H1 (cell line): ENCODE measurements around the gene LRRC3C. TPM values are rescaled to one million over a fixed set of nuclear protein-coding genes. Genes with fewer than 3 reads are reported as not detected.

Source experiments
- CTCF ChIA-PET: fragments of 300-600 bp; sonication (Branson Sonifier 250); formaldehyde crosslinking; loops from one replicate; lab custom pipeline; 2021; ENCODE audit not compliant: partially characterized antibody; lab: Charles Lee
- POLR2A ChIA-PET: fragments of 300-600 bp; sonication (Branson Sonifier 250); formaldehyde crosslinking; loops from one replicate; lab custom pipeline; 2021; ENCODE audit warnings: inconsistent platforms; ENCODE audit not compliant: partially characterized antibody; lab: Charles Lee
- DNase-seq, 2 experiments: peaks; one replicate each; pipeline versions ENCODE4 v3.0.0 to v3.0.0-alpha.2; 2010 to 2022; ENCODE audit warnings: low spot score in 2 of 2, low read depth in 1 of 2, mixed read lengths in 1 of 2
- FAIRE-seq: peaks from 2 replicates; lab custom pipeline; 2011; peaks lifted over from hg19 to GRCh38; lab: Jason Lieb, UNC
- H2AFZ ChIP-seq: 2 replicates; pipeline ENCODE4 v1.8.1; 2012; ENCODE audit warnings: low read length, inconsistent platforms
- H2AK5ac ChIP-seq: 2 replicates; pipeline ENCODE4 v1.6.1; 2013; ENCODE audit warnings: low read depth, low read length
- H2BK120ac ChIP-seq: replicated peaks from 2 replicates; pipeline ENCODE3; 2013; ENCODE audit warnings: low read depth, low read length, inconsistent platforms
- H2BK12ac ChIP-seq: 2 replicates; pipeline ENCODE4 v1.6.1; 2013; ENCODE audit warnings: low read depth, low read length
- H2BK15ac ChIP-seq: 2 replicates; pipeline ENCODE4 v1.6.1; 2013; ENCODE audit warnings: low read length
- H2BK20ac ChIP-seq: 2 replicates; pipeline ENCODE4 v1.6.1; 2013; ENCODE audit warnings: low read length
- H2BK5ac ChIP-seq: 2 replicates; pipeline ENCODE4 v1.6.1; 2013; ENCODE audit warnings: low read depth, low read length
- H3K14ac ChIP-seq: 2 replicates; pipeline ENCODE4 v1.6.1; 2013; ENCODE audit warnings: inconsistent platforms; ENCODE audit not compliant: insufficient read length
- H3K18ac ChIP-seq: 2 replicates; pipeline ENCODE4 v1.6.1; 2013; ENCODE audit warnings: low read length; ENCODE audit errors: extremely low read depth
- H3K23ac ChIP-seq: 2 replicates; pipeline ENCODE4 v1.6.1; 2013; ENCODE audit warnings: inconsistent platforms; ENCODE audit not compliant: insufficient read length
- H3K23me2 ChIP-seq: 2 replicates; pipeline ENCODE4 v1.6.1; 2013; ENCODE audit warnings: low read depth, low read length
- H3K27ac ChIP-seq: 2 replicates; pipeline ENCODE4 v1.6.1; 2011; ENCODE audit warnings: low read depth, low read length, inconsistent platforms
- H3K27me3 ChIP-seq, 4 experiments: replicated peaks in 1 of 4; 1 replicate in 1 of 4; 2 replicates in 3 of 4; pipeline versions ENCODE4 v1.6.1 to v1.8.1; 2011 to 2013; ENCODE audit warnings: low read length in 3 of 4, mild to moderate bottlenecking in 3 of 4, inconsistent platforms in 2 of 4, mixed read lengths in 2 of 4, moderate library complexity in 1 of 4; ENCODE audit not compliant: control insufficient read depth in 3 of 4, insufficient read depth in 3 of 4; ENCODE audit errors: extremely low read depth in 1 of 4
- H3K36me3 ChIP-seq, 4 experiments: 2 replicates each; pipeline versions ENCODE4 v1.6.1 to v1.8.1; 2011 to 2013; ENCODE audit warnings: mild to moderate bottlenecking in 4 of 4, low read length in 3 of 4, moderate library complexity in 2 of 4, control low read depth in 1 of 4, inconsistent platforms in 1 of 4; ENCODE audit not compliant: insufficient read depth in 4 of 4, control insufficient read depth in 2 of 4
- H3K4ac ChIP-seq: replicated peaks from 2 replicates; pipeline ENCODE3; 2013; ENCODE audit warnings: low read length, low read depth, mixed read lengths, inconsistent platforms; ENCODE audit not compliant: insufficient read length
- H3K4me1 ChIP-seq, 4 experiments: replicated peaks in 1 of 4; 1 replicate in 1 of 4; 2 replicates in 3 of 4; pipeline versions ENCODE4 v1.6.1 to v1.8.1; 2011 to 2013; ENCODE audit warnings: low read length in 3 of 4, inconsistent platforms in 2 of 4, mixed read lengths in 1 of 4; ENCODE audit not compliant: insufficient read depth in 4 of 4, control insufficient read depth in 3 of 4
- H3K4me2 ChIP-seq, 2 experiments: 2 replicates each; pipeline versions ENCODE4 v1.6.1 to v1.8.1; 2011 to 2013; ENCODE audit warnings: low read depth in 2 of 2, low read length in 2 of 2, control low read depth in 1 of 2, inconsistent platforms in 1 of 2, mild to moderate bottlenecking in 1 of 2; ENCODE audit not compliant: insufficient read depth in 1 of 2
- H3K4me3 ChIP-seq, 4 experiments: fragments of 200-600, 300-600 bp in 1 of 4; sonication (generic), shearing (Covaris generic), sonication (Bioruptor Twin) in 1 of 4; 2 replicates each; pipeline versions ENCODE4 v1.5.1 to v1.8.1; 2011 to 2016; ENCODE audit warnings: low read length in 4 of 4, low read depth in 3 of 4, control low read depth in 2 of 4, inconsistent platforms in 2 of 4, mild to moderate bottlenecking in 2 of 4, mixed read lengths in 1 of 4, moderate library complexity in 1 of 4; ENCODE audit not compliant: insufficient read depth in 2 of 4; ENCODE audit errors: extremely low read depth in 1 of 4
- H3K56ac ChIP-seq: replicated peaks from 2 replicates; pipeline ENCODE3; 2013; ENCODE audit warnings: low read depth, mild to moderate bottlenecking, mixed read lengths, low read length, inconsistent platforms; ENCODE audit not compliant: insufficient read length
- H3K79me1 ChIP-seq: 2 replicates; pipeline ENCODE4 v1.6.1; 2013; ENCODE audit warnings: low read depth, low read length, control low read depth
- H3K79me2 ChIP-seq, 2 experiments: 2 replicates each; pipeline versions ENCODE4 v1.6.1 to v1.8.1; 2012 to 2013; ENCODE audit warnings: low read length in 2 of 2, mild to moderate bottlenecking in 2 of 2, inconsistent platforms in 1 of 2; ENCODE audit not compliant: insufficient read depth in 2 of 2, control insufficient read depth in 1 of 2
- H3K9ac ChIP-seq, 4 experiments: replicated peaks in 1 of 4; 1 replicate in 1 of 4; 2 replicates in 3 of 4; pipeline versions ENCODE4 v1.6.1 to v1.8.1; 2011 to 2013; ENCODE audit warnings: low read depth in 3 of 4, low read length in 3 of 4, control low read depth in 2 of 4, mild to moderate bottlenecking in 2 of 4, moderate library complexity in 2 of 4, inconsistent platforms in 1 of 4; ENCODE audit errors: extremely low read depth in 1 of 4
- H3K9me3 ChIP-seq, 2 experiments: 2 replicates each; pipeline versions ENCODE4 v1.6.1 to v1.8.1; 2012 to 2013; ENCODE audit warnings: mild to moderate bottlenecking in 2 of 2, moderate library complexity in 2 of 2, control low read depth in 1 of 2, inconsistent platforms in 1 of 2, low read depth in 1 of 2, low read length in 1 of 2, mixed read lengths in 1 of 2; ENCODE audit not compliant: insufficient read depth in 2 of 2
- H4K20me1 ChIP-seq, 2 experiments: replicated peaks in 1 of 2; 2 replicates each; pipeline versions ENCODE3 to v1.8.1; 2011 to 2013; ENCODE audit warnings: inconsistent platforms in 2 of 2, low read length in 2 of 2, mild to moderate bottlenecking in 1 of 2; ENCODE audit not compliant: insufficient read depth in 2 of 2, control insufficient read depth in 1 of 2
- H4K5ac ChIP-seq: 2 replicates; pipeline ENCODE4 v1.6.1; 2013; ENCODE audit warnings: low read length, low read depth, mixed read lengths, inconsistent platforms; ENCODE audit not compliant: insufficient read length
- H4K8ac ChIP-seq: 2 replicates; pipeline ENCODE4 v1.8.0; 2013; ENCODE audit warnings: mild to moderate bottlenecking, moderate library complexity, low read length, inconsistent platforms; ENCODE audit not compliant: insufficient read depth; ENCODE audit errors: extremely low read depth
- H4K91ac ChIP-seq: replicated peaks from 2 replicates; pipeline ENCODE3; 2013; ENCODE audit warnings: low read length, mixed read lengths, inconsistent platforms; ENCODE audit not compliant: insufficient read length
- CEBPB ChIP-seq: IDR thresholded peaks from 2 replicates; pipeline ENCODE4 v1.6.1; 2012; ENCODE audit warnings: low read depth, low read length
- MAFK ChIP-seq: IDR thresholded peaks from 2 replicates; pipeline ENCODE4 v1.6.1; 2012; ENCODE audit warnings: low read depth, mild to moderate bottlenecking, improper control_type of control experiment, low read length
- WGBS, 2 experiments: shearing (Covaris generic) in 1 of 2; methylation state at CpG; one replicate each; pipeline versions ENCODE4 v1.1.6 to v1.1.7; 2013 to 2015; ENCODE audit warnings: low lambda C conversion rate in 2 of 2, mixed read lengths in 2 of 2, inconsistent platforms in 1 of 2, low coverage in 1 of 2, missing lambda C conversion rate in 1 of 2; ENCODE audit not compliant: insufficient replicate concordance in 2 of 2, insufficient coverage in 1 of 2, insufficient read length in 1 of 2; ENCODE audit errors: extremely low coverage in 1 of 2, missing lambda C conversion rate in 1 of 2; 5-methylcytosine and 5-hydroxymethylcytosine counted together
- polyA plus RNA-seq, 7 experiments: library from polyadenylated mRNA; depleted of rRNA in 3 of 7; stranded (reverse) in 5 of 7; unstranded in 2 of 7; fragments of >200 nt in 5 of 7; fragments of 200-250 nt in 2 of 7; gene quantifications; 1 replicate in 5 of 7; 2 replicates in 1 of 7; 4 replicates in 1 of 7; pipeline versions ENCODE4 v1.2.1 to v1.2.3, GENCODE V29; 2011 to 2013; ENCODE audit warnings: missing spikeins in 2 of 7, mixed read lengths in 2 of 7
- total RNA-seq: library from RNA; stranded (reverse); fragmentation: NEBNext Ultra II Directional; extraction: Animal tissue kit (Norgen Biotek cat#: 25700); gene quantifications from 2 replicates; pipeline ENCODE4 v1.2.1, GENCODE V29; 2021
- TF ChIP-seq, protein P1 (sequence below), 3 experiments: IDR thresholded peaks; 1 replicate in 2 of 3; 2 replicates in 1 of 3; pipeline versions ENCODE4 v1.5.1 to v1.6.1; 2011; ENCODE audit warnings: low read length in 3 of 3, mild to moderate bottlenecking in 3 of 3, inconsistent platforms in 2 of 3, low read depth in 1 of 3, moderate library complexity in 1 of 3; ENCODE audit not compliant: insufficient read depth in 1 of 3; ENCODE audit errors: control extremely low read depth in 1 of 3

The LRRC3C gene
- total and polyA plus RNA-seq, 2 of the 8 experiments (the other 6 are each of a cell fraction or from before 2014, with no cell fraction given), result not detected

GRCh38 chr17:39908789-39909352 lies 18.7 kb upstream of the LRRC3C start:
- Histone ChIP-seq H3K36me3 (peaks cover 0 to 12% (median 2%) of the 10 kb centered on the region in 4 experiments; a peak in 5 of 8 replicates), H3K27me3 (no peaks in the 10 kb centered on the region)
- TF ChIP-seq MAFK (no peak), CEBPB (no peak)
- TF ChIP-seq, protein P1, sequence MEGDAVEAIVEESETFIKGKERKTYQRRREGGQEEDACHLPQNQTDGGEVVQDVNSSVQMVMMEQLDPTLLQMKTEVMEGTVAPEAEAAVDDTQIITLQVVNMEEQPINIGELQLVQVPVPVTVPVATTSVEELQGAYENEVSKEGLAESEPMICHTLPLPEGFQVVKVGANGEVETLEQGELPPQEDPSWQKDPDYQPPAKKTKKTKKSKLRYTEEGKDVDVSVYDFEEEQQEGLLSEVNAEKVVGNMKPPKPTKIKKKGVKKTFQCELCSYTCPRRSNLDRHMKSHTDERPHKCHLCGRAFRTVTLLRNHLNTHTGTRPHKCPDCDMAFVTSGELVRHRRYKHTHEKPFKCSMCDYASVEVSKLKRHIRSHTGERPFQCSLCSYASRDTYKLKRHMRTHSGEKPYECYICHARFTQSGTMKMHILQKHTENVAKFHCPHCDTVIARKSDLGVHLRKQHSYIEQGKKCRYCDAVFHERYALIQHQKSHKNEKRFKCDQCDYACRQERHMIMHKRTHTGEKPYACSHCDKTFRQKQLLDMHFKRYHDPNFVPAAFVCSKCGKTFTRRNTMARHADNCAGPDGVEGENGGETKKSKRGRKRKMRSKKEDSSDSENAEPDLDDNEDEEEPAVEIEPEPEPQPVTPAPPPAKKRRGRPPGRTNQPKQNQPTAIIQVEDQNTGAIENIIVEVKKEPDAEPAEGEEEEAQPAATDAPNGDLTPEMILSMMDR (IDR thresholded peaks at IDR 0.05; ENCODE audit: control extremely low read depth in 1 of 3, insufficient read depth in 1 of 3, low read depth in 1 of 3, low read length in 3 of 3), result no peak

More at GRCh38 chr17:39908789-39909352, 18.7 kb upstream of the LRRC3C start:
- H3K56ac ChIP-seq, result no peak overlapping the region
- no peak overlapping the region for H2BK15ac ChIP-seq
- H2BK12ac ChIP-seq, result no peak overlapping the region
- H3K4me2 ChIP-seq, result no peak overlapping the region
- H3K9me3 ChIP-seq, result no peaks in the 10 kb centered on the region
- no peak overlapping the region for H3K23ac ChIP-seq
- no peaks in the 10 kb centered on the region for H3K79me1 ChIP-seq
- H4K8ac ChIP-seq, result no peak overlapping the region
- no peak overlapping the region for H2AK5ac ChIP-seq
- DNase-seq, result no peak
- no peak overlapping the region for H2BK120ac ChIP-seq
- no peak overlapping the region for H3K18ac ChIP-seq
- no peak overlapping the region for H4K5ac ChIP-seq
- H4K20me1 ChIP-seq, result no peaks in the 10 kb centered on the region
- no peaks in the 10 kb centered on the region for H3K79me2 ChIP-seq
- no peak overlapping the region for H3K9ac ChIP-seq
- no peak overlapping the region for H2AFZ ChIP-seq
- CTCF ChIA-PET, result interaction anchor here (1.3 kb wide), 1 partner anchor 34 kb away, joined by 4 read pairs; no protein-coding TSS in a partner anchor
- FAIRE-seq, result no peak
- no peak overlapping the region for H4K91ac ChIP-seq
- no peak overlapping the region for H3K14ac ChIP-seq
- no peak overlapping the region for H3K4me3 ChIP-seq
- H3K23me2 ChIP-seq, result no peaks in the 10 kb centered on the region
- no peak overlapping the region for H2BK20ac ChIP-seq
- POLR2A ChIA-PET, result interaction anchor here (1.1 to 1.5 kb wide), 2 partner anchors 10 to 17 kb away, joined by 3 to 4 read pairs; no protein-coding TSS in a partner anchor
- no peak overlapping the region for H3K27ac ChIP-seq
- H3K4me1 ChIP-seq, result no peaks in the 10 kb centered on the region
- H2BK5ac ChIP-seq, result no peak overlapping the region
- WGBS, 2 experiments, result 88% methylated on average over 6 of the region's 6 CpGs; no CpG with 5 or more reads in 1 of the 2 experiments
- H3K4ac ChIP-seq, result no peak overlapping the region
